Measurements from ENCODE around the gene TUBGCP6.
A peak's percentile ranks its signal among the peaks of the same experiment; 100 is the strongest.

TUBGCP6 gene

DNA sequence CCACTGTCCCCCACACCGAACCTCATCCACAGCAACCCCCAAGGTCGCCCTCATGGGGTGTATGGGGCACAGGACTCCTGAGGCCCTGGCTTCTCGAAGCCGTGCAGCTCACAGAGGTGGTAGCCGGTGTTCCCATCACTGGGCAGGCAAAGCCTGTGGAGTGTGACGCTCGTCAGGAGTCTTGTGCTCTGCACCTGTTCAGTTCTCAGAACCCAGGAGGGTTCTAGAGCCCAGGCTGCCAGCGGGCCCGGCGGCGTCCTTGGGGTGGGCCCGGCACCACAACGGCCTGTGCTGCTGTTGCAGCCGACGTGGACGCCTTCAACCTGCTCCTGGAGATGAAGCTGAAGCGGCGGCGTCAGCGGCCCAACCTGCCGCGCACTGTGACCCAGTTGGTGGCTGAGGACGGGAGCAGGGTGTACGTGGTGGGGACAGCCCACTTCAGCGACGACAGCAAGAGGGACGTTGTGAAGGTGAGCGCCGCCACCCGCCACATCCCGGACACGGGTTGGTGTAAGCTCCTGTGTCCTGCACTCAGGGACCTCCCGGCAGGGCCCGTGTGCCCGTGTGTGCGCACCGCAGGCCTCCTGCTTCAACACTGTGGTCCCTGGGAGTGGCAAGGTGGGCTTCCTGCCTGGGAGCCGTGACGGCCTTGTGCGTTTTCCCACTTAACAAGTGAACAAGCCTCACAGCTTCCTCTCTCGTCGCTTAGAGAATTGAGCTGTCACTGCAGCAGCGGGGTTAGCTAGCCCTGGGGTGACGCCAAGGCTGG, 50.6 kb downstream of the TUBGCP6 start:
- DNase-seq, result no peak

GRCh38 chr22:50193621-50194020, 51.2 kb downstream of the TUBGCP6 start:
- no peak for DNase-seq

GRCh38 chr22:50192436-50193204, 52.2 kb downstream of the TUBGCP6 start:
- peak; percentile 74 for DNase-seq

GRCh38 chr22:50190941-50191741, 53.7 kb downstream of the TUBGCP6 start:
- peak; percentile 82 for DNase-seq

GRCh38 chr22:50190182-50190940, 54.5 kb downstream of the TUBGCP6 start:
- peak; percentile 80 for DNase-seq

- DNase-seq, result no peak
Measured at GRCh38 chr22:50189849-50190181, 55.0 kb downstream of the TUBGCP6 start.

- no peak for DNase-seq
Measured at GRCh38 chr22:50189184-50189848, 55.5 kb downstream of the TUBGCP6 start.

- no peak for DNase-seq
Measured at GRCh38 chr22:50188356-50188755, 56.5 kb downstream of the TUBGCP6 start.

DNA sequence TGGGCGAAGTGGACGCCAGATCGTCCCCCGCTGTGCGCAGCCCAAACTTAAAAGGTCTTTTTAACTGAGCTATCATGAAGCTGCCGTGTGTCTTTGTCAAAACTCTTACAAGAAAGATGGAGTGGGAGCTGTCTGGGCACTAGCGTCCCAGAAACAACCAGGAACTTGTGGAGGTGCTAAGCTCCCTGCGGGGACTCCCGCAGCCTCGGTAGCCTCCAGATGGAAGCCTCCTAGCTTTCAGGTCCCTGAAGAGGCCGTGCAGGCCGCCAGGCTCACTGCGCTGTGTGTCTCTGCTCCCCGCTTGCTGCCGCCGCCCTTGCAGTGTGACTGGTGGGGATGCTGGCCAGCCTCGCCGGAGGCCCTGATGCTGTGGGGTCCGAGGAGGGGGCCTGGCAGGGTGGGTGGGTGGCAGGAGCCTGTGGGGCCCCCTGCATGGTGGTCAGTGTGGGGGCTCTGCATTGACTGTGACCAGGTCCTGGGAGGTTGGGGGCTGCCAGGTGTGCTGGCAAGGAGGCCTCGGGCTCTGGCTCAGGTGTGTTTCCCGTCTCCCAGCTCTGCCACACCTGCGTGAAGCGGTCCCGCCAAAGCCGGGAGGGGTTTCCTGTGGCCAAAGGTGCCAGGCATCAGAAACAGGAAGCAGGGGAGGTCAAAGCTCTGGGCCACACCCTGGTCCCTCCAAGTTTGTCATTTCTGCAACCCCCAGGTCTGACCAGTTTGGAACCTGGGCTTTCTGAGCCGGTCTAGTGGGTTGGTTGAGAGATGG, 57.9 kb downstream of the TUBGCP6 start:
- no peak for DNase-seq

- no peak for DNase-seq
Measured at GRCh38 chr22:50186181-50186714, 58.6 kb downstream of the TUBGCP6 start.

DNA sequence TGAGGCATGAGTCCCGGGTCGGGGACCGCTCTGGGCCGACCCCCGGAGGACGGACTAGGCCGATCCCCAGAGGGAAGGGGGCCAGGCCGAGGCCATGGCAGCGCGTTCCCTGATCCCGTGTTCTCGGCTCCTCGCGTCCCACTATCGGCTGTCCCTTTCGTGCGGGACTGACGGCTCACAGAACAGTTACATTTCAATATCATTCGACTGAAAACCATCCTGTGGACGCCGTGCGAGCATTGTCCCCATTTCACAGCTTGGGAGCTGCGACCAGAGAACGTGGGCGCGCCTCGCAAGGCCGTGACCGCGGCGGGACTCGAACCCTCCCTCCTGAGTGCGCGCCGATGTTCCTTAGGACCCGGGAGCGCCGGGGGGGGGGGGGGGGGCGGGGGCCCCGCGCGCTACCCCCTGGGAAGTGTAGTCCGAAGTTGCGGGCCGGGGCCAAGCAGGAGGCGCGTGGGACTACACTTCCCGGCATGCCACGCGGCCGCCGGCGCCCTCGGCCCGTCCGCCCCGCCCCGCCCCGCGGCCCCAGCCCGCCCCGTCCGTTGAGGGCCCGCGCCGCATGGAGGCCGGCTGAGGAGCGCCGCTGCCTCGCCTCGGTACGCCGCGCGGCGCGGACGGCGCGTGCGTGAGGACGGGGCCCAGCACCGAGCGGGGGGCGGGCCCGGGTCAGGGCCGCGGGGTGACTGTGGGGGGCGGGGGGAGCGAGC, 59.3 kb downstream of the TUBGCP6 start, which contains the start of gene TRABD:
Gene TRABD, plus strand, starts transcription at position 539 of the 713 bp plus-strand sequence. CDS start 7,148 bp downstream, outside the sequence.
- peak; percentile 86 for DNase-seq

- no peak for DNase-seq
Measured at GRCh38 chr22:50184902-50185374, 59.9 kb downstream of the TUBGCP6 start.

GRCh38 chr22:50184004-50184901, 60.6 kb downstream of the TUBGCP6 start:
- DNase-seq, result no peak

- no peak for DNase-seq
Measured at GRCh38 chr22:50183141-50183971, 61.5 kb downstream of the TUBGCP6 start.

DNA sequence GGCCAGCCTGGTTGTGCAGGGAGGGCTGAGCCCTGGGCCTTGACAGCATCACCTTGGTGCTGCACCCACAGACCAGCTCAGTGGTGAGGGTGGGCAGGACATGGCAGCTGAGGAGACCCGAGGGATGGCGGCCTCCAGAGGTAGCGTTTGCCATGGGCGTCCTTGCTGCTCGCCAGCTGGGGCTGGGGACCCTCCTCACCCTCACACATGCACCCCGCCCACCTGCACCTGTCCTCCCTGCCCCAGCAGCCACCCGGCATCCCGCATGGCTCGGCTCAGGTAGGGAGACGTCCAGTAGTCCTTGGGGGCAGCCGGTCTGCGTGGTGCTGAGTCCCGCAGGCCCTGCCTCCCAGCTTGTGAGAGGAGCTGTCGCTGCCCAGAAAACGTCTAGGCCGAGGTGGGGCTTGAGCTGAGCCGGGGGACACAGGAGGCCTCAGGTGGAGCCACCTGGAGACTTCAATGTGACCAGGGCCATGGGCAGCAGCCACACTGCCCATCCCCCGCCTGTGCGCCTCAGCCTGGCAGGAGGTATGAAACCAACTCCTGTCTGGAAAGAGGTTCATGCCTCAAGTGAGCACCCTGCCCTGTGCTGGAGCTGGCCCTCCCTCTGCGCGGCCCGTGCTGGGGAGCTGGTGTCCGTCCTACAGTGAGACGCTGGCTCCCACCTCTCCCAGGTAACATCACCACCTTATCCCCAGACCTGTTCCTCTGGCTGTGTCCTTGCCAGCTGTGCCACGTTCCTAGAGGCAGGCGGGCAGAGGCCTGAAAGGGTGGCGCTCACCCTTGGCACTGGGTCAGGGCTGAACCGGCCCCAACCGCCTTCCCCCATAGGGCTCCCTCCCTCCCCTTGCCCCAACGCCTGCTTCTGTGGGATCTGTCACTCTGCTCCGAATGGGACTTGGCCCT, 62.4 kb downstream of the TUBGCP6 start:
- DNase-seq, result no peak

DNA sequence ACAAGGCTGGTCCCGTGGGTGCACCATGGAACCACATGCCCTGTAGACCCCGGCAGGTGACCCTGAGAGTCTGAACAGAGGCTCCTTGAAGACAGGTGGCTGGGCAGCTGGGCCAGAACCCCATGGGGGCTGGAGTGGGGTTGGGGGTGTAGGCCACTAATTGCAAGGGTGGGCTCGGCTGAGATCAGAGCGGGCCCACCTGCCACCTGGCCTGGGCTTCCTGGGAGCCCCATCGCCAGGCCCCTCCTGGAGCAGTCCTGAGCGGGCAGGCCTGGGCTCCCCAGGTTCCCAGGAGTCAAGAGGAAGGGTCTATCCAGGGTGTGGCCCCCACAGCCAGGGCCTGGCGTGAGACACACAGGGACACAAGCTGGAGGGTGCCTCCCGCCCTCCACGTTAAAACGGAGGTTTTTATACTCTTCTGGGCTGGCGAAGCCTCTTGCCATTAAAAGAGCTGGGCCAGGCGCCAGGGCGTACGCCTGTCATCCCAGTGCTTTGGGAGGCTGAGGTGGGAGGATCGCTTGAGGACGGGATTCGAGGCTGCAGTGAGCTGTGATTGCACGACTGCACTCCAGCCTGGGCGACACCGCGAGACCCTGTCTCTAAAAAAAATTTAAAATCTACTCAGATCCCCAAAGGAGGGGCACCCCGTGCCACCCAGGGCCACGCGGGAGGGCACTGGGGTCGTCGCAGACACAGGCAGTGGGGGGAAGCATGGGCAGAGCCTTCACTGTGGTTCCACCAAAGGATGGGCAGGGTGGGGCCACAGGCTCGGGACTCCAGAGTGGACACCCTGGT, 63.9 kb downstream of the TUBGCP6 start:
- DNase-seq, result no peak
